HG02981 (cell line): Measurements from ENCODE around the gene N4BP3.

Source experiments
- ATAC-seq: cut with Tn5 transposase; IDR thresholded peaks from one replicate; pipeline ENCODE4 v1.9.1; 2021; ENCODE audit warnings: mild to moderate bottlenecking, moderate library complexity; ENCODE audit not compliant: unreplicated experiment

N4BP3 gene

DNA sequence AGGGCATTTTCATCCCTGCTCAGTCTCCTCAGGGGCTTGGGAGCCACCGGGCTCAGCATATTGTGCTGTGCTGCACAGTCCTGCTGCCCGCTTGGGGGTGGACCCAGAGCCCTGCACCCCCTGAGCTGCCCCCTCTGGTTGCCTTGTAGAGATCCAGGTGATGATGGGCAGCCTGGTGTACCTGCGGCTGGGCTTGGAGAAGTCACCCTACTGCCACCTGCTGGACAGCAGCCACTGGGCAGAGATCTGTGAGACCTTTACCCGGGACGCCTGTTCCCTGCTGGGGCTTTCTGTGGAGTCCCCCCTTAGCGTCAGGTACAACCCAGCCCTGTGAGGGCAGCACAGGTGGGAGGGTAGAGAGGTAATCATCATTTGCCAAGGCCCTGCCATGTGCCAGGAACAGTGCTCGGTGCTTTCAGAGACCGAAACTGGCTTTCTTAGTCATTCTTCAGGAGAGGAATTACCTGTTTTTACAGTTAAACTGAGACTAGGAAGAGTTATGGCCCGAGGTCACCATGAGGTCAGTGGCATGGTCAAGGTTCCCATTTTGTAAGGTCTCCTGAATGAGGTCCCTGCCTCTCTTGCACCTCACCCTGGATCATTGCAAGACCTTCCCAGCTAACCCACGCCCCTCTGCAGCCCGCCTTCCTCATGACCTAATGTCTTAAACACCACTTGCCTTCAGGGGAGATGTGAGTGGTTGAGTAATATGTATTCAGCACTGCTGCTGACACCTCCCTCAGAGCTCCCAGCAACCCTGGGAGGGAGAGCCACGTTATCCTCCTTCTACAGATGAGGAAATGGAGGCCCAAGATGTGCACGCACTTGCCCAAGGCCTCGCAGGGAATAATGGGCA lies 32.9 kb downstream of the N4BP3 start:
- ATAC-seq, result peak; percentile 74

DNA sequence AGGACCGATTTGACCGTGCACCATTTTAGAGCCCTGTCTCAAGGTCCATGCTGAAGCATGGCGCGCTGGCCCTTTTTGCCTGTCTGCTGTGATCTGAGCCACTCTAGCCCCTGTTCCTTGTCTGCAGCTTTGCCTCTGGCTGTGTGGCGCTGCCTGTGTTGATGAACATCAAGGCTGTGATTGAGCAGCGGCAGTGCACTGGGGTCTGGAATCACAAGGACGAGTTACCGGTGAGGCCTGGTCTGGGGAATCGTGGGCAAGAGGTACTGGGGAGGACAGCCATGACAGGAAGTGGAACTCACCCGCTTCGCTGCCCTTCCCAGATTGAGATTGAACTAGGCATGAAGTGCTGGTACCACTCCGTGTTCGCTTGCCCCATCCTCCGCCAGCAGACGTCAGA lies 34.1 kb downstream of the N4BP3 start:
- ATAC-seq, result no peak

DNA sequence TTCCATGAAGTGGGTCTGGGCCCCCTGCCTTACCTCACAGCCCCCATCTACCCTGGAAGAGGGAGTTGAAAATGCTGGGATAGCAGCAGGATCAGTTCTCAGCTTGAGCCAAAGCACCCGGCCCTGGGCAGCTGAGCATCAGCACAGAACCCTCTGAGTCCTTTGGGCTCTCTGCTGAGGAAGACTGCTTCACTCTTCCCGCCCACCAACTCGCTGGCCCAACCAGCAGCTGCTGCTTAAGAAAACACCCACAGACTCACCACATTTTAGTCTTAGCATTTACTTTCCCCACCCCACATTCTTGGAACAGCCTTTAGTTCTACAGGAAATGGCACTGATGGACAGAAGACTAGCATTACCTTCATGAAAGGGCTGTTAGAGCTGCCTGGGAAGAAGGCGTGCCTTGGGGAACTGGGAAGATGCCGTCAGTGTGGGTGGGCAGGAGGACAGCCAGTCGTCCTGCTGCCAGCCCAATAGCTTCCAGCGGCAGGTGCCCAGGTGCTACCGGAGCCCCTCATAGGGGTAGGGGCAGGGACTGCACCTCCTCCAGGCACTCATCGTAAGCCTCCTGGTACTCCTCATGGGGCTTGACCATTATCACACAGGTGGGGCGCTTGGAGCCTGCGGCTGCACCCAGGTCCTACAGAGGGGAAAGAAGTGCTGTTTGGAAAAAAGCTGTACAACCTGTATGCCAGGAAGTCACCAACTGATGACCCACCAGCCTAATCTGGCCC lies 36.0 kb downstream of the N4BP3 start:
- no peak for ATAC-seq

DNA sequence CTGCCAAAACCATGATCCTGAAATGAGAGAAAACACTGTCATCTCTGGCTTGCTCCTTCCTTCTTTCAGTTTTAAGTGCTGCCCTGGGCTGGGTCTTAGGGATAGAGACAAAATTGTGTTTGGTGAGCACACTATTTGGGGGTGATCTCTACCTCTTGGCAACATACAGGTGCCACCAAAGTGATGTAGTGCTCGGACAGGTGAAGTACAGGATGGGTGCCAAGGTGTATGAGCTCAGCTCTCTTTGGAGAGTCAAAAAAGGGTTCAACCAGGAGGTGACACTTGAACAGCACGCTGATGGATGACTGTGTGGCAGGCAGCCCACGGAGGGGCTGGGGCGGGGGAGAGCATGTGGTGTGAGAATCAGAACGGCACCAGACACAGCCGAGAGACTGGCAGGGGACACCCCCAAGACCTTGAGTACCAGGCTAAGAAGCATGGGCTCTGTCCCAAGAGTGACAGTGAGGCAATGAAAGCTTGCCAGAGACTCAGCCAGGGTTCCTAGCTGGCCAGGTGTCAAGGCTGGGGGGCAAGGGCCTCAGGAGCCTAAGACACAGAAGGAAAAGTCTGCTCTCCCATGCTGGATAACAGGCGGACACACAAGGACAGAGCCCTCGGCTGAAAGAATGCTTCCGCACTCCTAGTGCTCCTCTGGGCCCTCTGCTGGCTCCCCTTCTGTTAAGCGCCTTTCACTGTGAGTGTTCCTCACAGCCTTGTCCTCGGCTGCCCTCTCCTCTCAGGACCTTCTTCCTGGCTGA lies 37.8 kb downstream of the N4BP3 start:
- no peak for ATAC-seq

DNA sequence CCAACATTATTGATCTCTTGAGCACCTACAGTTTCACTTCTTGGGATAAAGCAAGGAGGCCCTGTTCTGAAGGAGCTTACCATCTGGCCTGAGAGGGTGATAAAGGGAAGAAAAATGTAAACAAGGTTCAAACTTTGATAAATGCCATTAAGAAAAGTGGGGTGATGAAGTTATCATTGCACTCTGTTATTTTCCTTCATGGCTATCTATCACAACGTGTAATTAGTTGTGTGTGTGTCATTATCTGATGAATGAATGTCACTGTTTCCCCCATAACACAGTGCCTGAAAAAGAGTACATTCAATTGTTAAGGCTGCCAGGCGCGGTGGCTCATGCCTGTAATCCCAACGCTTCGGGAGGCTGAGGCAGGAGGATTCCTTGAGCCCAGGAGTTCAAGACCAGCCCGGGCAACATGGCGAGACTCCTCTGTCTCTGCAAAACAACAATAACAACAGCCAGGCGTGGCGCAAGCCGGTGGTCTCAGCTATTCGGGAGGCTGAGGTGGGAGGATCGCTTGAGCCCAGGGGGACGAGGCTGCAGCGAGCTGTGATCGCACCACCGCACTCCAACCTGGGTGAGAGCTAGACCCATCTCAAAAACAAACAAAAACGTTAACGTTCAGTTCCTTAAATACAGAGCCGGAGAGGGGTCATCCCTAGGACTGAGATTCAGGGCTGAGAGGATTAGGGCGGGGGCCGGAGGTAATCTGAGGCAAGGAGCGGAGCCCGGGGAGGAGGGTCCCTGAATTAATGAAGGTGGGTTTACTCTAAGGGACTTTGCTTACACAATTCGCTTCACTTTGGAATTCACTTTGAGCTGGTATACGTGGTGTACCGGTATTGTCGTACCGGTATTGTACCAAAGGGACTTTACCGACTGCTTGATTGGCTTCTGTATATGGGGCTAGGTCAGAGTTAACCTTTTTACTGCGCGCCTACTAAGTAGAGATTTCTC lies 39.4 kb downstream of the N4BP3 start:
- no peak for ATAC-seq

DNA sequence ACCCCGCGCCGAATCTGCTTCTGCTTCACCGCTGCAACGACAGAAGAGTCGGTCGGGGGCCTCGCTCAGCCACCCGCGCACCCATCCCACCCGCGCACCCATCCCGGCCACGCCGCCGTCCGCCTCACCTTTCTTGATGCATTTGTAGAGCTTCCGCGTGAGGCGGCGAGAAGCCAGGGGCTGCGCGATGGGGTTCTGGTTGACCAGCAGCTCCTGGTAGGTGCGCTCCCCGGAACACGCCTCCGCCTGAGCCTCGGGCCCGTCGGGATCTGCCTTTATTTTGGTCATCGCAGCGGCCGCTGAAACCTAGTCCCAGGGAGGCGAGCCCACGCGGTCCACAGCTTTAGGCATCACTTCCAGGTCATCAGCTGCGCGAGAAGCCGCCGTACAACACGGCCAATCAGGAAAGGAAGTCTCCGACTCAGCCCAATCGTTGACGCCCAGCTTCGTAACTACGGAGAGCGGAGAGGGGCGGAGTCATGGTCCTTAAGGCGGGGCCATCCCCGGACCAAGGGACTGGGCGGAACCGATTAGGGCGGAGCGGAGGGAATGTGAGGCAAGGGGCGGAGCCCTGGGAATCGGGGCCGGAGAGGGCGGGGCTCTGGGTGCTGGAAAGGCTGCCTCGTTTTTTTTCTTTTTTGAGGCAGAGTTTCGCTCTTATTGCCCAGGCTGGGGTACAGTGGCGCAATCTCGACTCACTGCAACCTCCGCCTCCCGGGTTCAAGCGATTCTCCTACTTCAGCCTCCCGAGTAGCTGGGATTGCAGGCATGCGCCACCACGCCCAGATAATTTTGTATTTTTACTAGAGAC lies 40.4 kb downstream of the N4BP3 start, which contains the start of gene NHP2:
TSS of gene NHP2 (minus strand) at position 356 of the 811 bp plus-strand sequence. CDS start at position 288, 68 bp downstream.
- ATAC-seq, result peak; percentile 97

DNA sequence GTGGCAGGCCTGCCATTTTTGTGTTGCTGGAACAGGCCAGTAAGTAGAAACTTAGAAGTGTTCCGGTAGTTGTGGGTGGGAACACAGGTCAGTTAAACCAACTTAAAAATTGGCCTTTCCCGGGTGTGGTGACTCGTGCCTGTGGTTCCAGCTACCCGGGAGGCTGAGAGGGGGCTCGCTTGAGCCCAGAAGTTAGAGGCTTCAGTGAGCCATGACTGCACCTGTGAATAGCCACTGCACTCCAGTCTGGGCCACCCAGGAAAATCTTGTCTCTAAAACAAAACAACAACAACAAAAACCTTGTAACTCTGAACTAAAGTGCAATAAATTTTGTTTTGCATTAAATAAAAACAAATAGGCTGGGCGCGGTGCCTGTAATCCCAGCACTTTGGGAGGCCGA lies 41.7 kb downstream of the N4BP3 start:
- no peak for ATAC-seq

DNA sequence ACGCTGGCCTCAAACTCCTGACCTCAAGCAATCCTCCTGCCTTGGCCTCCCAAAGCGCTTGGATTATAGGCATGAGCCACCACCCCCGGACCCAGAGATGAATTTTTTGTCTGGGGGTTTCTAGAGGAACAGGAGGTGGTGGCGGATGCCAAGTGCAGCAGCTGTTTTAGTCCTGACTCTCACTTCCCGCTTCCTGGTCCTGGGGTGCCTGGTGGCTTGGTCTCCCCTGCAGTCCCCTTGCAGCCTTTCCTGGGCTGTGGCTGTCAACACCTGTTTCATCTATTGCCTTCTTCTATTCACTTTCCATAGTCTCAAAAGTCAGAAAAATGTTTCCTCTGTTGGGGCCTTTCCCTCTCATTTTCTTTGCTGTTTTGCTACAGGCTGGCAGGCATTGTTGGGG lies 46.8 kb downstream of the N4BP3 start:
- ATAC-seq, result no peak

DNA sequence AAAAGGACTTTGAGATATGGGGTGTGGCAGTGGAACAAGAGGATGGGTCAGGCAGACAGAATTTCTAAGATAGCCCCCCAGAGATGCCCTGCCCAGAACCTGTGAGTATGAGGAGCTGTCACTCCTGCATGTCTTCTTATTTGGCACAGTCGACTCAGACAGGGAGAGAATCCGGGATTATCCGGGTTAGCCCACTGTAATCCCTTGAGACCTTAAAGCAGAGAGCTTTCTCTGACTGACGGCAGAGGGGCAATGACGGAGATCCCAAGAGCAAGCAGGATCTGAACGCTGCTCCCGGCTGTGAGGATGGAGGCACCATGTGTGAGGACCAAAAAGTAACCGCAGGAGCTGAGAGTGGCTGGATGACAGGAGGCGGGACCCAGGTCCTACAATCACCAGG lies 49.1 kb downstream of the N4BP3 start:
- ATAC-seq, result no peak

DNA sequence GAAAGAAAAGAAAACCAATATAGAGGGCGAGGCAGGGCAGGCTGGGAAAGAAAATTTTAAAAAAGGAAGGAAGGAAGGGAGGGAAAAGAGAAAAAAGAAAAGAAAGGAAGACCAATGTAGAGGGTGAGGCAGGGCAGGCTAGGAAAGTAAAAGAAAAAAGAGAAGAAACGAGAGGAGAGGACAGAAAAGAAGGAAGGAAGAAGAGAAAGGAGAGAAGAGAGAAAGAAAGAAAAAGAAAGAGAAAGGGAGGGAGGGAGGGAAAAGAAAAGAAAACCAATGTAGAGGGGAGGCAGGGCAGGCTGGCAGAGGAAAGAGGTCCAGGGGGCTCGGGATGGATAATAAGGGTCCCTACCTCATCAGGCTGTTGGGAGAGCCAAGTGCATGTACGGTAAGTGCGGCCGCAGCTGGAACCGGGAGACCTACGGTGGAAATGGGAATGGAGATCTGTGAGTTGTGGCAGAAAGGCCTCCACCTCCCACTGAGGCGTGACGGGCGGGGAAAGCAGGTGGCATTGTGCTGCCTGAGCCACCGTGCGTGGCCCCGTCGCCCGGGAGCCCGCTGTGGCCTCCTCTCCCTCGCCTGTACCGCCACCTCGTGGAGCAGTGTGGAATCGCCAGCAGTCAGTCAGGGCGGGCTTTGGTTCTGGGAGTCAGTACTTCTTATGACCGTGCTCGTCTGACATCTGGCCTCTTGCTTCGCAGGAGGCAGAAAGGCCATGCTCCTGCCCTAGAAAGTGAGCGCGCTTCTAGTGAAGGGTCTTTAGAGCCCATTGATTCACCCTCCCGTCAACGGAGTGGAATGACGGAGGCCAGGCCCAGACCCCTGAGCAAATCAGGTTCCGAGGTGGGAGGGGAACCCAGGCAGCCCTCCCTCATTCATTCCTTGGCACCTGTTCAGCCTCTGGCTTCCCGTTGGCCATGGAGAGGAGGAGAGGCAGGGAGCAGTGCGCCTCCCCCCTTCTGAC lies 50.7 kb downstream of the N4BP3 start:
- ATAC-seq, result peak; percentile 95

DNA sequence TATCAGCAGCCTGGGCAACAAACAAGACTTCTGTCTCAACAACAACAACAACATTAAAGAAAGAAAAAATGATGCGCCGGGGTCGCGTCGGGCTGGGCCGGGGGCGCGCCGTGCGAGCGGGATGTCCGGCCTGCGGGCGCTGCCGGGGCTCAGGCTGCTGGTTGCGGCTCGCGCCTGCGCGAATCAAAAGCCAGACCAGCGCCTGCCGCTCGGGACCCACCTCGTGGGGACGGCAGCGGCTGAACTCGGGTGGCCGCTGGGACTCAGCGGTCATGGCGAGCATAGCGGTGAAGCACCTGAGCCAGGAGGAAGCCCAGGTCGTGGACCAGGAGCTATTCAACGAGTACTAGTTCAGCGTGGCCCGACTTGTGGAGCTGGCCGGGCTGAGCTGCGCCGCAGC lies 52.2 kb downstream of the N4BP3 start:
- ATAC-seq, result no peak

DNA sequence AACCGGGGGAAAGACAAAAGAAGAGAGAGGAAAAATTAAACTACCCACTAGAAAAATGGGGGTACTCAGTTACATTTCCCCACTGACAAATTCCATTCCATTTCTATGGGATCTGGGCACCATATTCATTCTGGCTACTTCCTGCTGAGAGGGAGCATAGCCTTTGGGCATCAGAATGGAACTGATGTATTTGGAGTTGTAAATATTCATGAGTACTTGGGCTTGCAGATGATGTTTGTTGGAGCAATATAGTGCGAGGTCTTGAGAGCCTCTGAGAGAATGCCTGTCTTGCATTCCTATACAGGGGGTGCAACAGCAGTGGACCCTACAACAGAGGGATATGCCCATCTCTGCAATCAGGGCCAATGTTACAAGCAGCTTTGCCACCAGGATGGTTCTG lies 57.1 kb downstream of the N4BP3 start:
- no peak for ATAC-seq

DNA sequence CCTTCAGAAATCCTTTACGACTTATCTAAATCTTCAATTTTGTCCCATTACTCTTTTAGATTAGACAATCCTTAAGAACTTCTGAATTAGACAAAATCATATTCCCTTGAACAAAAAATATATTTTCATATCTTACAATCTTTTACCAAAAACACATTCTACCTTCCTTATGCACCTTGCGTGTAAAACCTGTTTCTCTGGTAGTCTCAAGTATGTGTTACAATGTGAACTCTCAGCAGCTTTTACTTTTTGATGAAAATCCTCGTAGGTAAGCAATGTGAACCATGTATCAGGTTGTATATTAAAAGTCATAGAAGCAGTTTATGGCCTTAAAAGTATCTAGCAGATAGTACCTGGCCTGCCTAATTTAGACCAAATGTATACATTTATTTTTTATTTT lies 61.1 kb downstream of the N4BP3 start:
- ATAC-seq, result no peak
